GM13977 (cell line): ENCODE results near the gene NIPBL.

Source experiments
- DNase-seq: peaks from one replicate; pipeline ENCODE4 v3.0.0; 2012; ENCODE audit warnings: low spot score
- CTCF ChIP-seq: IDR thresholded peaks from 2 replicates; pipeline ENCODE4 v1.5.1; 2012; ENCODE audit warnings: mild to moderate bottlenecking, control low read depth; ENCODE audit not compliant: insufficient read depth; ENCODE audit errors: extremely low read depth, missing control alignments
- in situ Hi-C: fragments of 300-500 bp; cut with MboI; formaldehyde crosslinking; loops from one replicate; pipeline ENCODE4 v1.12.0; 2022; ENCODE audit warnings: low sequenced_read_pairs, low pct_unique_long_range_greater_than_20kb, mixed read lengths, inconsistent platforms; ENCODE audit not compliant: unreplicated experiment

The NIPBL gene

GRCh38 chr5:36936309-36936708 lies 59.7 kb downstream of the NIPBL start:
- TF ChIP-seq CTCF, result no peak
- DNase-seq, result no peak
- in situ Hi-C loops, result no loop called here

DNA sequence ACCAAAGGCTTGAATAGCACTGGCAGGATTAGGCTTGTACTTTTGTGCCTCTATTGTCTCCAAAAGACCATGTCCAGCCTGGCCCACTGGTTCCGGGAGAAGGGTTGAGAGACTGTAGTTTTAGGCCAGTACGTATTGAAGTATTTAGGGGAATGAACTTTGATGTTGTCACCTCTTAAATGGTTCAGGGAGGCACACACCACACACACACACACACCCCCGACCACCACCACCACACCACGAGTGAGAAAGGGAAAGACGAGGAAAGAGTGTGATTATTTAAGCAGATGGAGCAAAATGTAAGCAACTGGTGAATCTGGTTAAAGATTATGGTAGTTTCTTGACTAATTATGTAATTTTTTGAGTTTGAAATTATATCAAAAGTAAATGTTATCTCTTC lies 61.6 kb downstream of the NIPBL start:
- in situ Hi-C loops, result no loop called here
- TF ChIP-seq CTCF, result no peak
- DNase-seq, result no peak

GRCh38 chr5:36939969-36940858 lies 63.6 kb downstream of the NIPBL start:
- DNase-seq, result no peak
- no peak for TF ChIP-seq CTCF
- in situ Hi-C loops, result no loop called here

DNA sequence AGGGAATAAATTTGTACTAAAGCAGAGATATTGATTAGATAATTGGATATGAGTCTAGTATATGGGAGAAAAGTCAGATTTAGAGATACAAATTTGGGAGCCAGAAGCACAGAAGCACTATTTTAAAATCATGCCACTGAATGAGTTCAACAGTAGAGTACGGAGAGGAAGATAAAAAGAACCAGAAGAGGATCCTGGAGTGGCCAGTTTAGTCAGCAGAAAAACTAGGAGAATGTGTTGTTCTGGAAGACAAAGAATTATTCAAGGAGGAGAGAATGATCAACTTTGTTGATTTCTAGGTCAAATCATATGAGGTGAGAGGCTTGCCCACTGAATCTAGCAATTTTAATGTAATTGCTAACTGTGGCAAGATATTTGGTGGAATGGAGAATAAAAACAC lies 67.0 kb downstream of the NIPBL start:
- in situ Hi-C loops, result no loop called here
- no peak for DNase-seq
- no peak for TF ChIP-seq CTCF

- no peak for DNase-seq
- no peak for TF ChIP-seq CTCF
- in situ Hi-C loops, result no loop called here
Observed at GRCh38 chr5:36944024-36944423, 67.5 kb downstream of the NIPBL start.

DNA sequence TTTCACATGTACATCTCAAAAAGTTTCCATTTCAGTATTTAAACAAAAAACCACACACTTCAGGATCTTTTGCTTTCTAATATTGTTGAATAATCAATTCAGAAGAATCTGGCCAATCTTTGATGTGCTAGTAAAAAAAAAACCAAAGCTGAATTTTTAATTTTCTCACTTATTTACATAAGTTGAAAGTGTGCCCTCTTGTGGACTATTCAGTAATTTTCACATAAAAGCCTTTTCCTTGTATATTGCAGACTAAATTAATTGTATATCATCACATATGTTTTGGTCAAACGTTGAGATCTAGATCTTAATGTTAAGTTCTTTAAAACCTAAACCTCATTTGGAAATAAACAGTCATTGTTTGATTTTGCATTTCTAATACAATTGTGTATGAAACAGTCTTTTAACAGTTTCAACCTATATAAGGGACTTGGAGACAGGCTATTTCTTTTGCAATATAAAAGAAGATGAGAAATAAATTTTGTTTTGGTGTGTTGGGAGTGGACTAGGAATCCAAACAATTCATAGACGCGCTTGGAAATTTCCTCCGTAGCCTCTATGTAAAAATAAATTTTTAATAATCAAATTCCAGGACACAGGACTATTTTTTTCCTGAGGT lies 68.1 kb downstream of the NIPBL start:
- peak; percentile 34 for TF ChIP-seq CTCF
- in situ Hi-C loops, result no loop called here
- peak; percentile 18 for DNase-seq
